Breast epithelium (tissue), 3 donors: Measurements from ENCODE around the gene EPG5.

Experiments
- CTCF ChIP-seq, 3 donors: fragments of 450-650 bp; IDR thresholded peaks; one replicate each; pipeline ENCODE4 v1.5.1; 2016 to 2017; ENCODE audit warnings: antibody characterized with exemption in 3 of 3, mild to moderate bottlenecking in 3 of 3, moderate library complexity in 3 of 3
- POLR2A ChIP-seq: fragments of 450-650 bp; IDR thresholded peaks from one replicate; pipeline ENCODE4 v1.6.1; 2016; ENCODE audit warnings: antibody characterized with exemption, mild to moderate bottlenecking, moderate library complexity
- POLR2AphosphoS5 ChIP-seq, 3 donors: sonication (generic); formaldehyde crosslinking; IDR thresholded peaks; one replicate each; pipeline ENCODE4 v1.6.1; 2017; ENCODE audit warnings: antibody characterized with exemption in 3 of 3

- no peak for TF ChIP-seq CTCF (IDR thresholded peaks at IDR 0.05)
- no peak for TF ChIP-seq POLR2AphosphoS5 (IDR thresholded peaks at IDR 0.05)
- no peak for TF ChIP-seq POLR2A
Measured at GRCh38 chr18:45894818-45895217, 72.3 kb downstream of the EPG5 start.
